AG09309 (cell line): Measurements from ENCODE around the gene ARF3.

Experiments used
- DNase-seq: peaks from one replicate; pipeline ENCODE4 v3.0.0-alpha.2; 2010; ENCODE audit warnings: low read depth
- H3K4me3 ChIP-seq: 2 replicates; pipeline ENCODE4 v1.5.1; 2011; ENCODE audit warnings: mild to moderate bottlenecking, low read depth, low read length, moderate library complexity; ENCODE audit not compliant: control insufficient read depth
- TF ChIP-seq, protein P1 (sequence below): IDR thresholded peaks from 2 replicates; pipeline ENCODE4 v1.5.1; 2011; ENCODE audit warnings: mild to moderate bottlenecking, low read depth, low read length, inconsistent platforms; ENCODE audit not compliant: insufficient read depth, control insufficient read depth; ENCODE audit errors: missing control alignments

The ARF3 gene

DNA sequence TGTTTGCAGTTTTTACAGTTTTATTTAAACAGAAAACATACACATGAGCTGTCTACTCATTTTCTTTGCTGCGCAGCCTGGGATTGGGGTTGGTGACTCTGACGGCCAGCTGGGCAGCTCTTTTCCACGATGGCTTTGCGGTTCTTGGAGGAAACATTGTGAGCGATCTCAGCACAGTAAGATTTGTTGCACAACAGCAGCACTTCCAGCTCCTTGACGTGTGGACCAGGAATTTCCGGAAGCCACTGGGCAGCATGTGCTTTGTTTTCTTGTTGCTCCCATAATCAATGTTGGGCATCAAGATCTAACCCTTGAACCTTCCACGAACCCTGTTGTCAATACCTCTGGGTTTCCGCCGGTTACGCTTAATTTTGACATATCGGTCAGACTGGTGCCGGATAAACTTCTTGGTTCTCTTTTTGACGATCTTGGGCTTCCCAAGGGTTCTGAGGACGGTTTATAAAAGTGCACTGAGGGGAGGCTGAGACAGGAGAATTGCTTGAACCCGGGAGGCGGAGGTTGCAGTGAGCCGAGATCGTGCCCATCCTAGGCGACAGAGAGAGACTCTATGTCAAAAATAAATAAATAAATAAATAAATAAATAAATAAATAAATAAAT, 53.8 kb downstream of the ARF3 start:
- no peak overlapping the region for H3K4me3 ChIP-seq
- DNase-seq = no peak
- TF ChIP-seq, protein P1, sequence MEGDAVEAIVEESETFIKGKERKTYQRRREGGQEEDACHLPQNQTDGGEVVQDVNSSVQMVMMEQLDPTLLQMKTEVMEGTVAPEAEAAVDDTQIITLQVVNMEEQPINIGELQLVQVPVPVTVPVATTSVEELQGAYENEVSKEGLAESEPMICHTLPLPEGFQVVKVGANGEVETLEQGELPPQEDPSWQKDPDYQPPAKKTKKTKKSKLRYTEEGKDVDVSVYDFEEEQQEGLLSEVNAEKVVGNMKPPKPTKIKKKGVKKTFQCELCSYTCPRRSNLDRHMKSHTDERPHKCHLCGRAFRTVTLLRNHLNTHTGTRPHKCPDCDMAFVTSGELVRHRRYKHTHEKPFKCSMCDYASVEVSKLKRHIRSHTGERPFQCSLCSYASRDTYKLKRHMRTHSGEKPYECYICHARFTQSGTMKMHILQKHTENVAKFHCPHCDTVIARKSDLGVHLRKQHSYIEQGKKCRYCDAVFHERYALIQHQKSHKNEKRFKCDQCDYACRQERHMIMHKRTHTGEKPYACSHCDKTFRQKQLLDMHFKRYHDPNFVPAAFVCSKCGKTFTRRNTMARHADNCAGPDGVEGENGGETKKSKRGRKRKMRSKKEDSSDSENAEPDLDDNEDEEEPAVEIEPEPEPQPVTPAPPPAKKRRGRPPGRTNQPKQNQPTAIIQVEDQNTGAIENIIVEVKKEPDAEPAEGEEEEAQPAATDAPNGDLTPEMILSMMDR = no peak

DNA sequence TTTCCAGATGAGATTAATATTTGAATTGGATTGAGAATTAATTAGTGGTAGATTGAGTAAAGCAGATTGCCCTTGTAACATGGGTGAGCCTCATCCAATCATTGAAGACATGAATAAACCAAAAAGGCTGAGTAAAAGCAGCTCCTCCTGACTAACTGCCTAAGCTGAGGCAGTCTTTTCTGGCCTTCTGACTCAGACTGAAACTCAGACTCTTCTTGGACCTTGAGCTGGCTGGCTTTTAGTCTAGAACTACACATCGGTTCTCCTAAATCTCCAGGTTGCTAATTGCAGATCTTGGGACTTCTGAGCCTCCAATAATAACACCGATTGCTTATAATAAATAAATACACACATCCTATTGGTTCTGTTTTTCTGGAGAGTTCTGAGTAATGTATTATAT, 56.0 kb downstream of the ARF3 start:
- TF ChIP-seq, protein P1 = no peak
- no peak for DNase-seq
- no peak overlapping the region for H3K4me3 ChIP-seq

DNA sequence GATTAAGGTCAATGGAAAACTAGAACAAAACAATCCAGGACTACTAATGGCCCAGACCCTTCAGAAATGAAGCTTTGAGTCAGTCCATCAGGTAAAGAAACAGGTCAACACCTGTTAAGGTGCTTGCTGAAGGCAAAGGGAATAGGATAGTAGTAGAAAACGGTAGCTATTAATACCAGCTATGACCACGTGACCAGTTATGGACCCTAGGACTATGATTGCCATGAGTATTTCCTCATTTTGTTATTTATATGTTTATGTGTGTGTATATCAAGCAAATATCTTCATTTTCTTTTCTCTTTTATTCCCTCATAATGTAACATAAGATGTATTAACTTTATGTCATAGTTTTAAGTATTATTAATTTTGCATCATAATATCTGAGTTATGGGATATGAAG, 57.6 kb downstream of the ARF3 start:
- TF ChIP-seq, protein P1 = no peak

DNA sequence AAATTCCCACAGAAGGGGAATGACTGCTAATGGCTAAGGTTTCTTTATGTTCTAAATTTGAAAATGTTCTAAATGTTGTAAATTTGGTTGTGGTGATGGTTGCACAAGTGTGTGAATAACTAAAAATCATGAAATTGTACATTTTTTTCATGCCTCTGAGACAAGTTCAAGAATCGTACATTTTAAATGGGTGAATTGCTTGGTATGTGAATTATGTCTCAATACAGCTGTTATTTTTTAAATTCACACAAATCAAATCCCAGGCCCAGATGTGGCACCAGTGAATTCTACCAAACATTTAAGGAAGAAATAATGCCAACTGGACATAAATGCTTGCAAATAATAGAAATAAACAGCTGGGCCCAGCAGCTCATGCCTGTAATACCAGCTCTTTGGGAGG, 63.0 kb downstream of the ARF3 start:
- no peak for DNase-seq
- TF ChIP-seq, protein P1 = no peak
- no peak overlapping the region for H3K4me3 ChIP-seq

More for the DNA sequence above, 57.6 kb downstream of the ARF3 start:
- no peak overlapping the region for H3K4me3 ChIP-seq
- no peak for DNase-seq

DNA sequence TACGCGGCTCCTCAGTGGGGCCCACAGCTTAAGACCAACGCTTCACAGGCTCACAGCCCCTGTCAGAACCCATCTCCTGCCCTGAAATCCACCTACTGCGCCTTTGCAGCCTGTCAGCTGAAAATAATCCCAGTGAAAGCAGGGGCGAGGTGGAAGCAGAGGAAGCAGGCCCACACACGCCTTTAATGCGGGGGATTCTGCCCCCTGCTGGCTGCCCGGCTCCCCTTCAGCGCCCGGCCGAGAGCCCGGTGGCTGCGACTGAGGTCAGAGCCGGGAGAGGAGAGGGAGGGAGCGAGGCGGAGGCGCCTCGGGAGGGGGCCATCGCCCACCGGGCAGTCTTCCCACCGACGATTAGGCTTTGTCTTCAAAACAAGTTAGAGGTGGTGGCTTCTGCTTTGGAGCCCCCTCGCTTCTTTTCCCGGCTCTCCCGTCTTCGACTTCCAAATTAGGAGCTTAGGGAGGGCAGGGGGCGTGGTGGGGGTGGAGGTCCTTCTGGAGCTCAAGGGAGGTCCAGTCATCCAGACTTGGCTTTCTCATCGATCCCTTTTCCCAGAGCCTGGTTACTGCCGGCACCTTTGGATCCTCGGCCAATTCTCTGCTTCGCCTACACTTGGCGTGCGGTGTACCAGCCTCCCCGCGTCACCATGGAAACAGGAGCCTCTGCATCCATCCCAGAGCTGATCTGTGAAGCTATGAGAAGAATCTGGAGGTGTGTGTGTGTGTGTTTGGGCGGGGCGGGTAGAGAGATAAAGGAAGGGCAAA, 66.4 kb downstream of the ARF3 start:
- TF ChIP-seq, protein P1 = peak; percentile 98
- H3K4me3 ChIP-seq = peak overlapping the region; percentile 41
- DNase-seq = no peak

DNA sequence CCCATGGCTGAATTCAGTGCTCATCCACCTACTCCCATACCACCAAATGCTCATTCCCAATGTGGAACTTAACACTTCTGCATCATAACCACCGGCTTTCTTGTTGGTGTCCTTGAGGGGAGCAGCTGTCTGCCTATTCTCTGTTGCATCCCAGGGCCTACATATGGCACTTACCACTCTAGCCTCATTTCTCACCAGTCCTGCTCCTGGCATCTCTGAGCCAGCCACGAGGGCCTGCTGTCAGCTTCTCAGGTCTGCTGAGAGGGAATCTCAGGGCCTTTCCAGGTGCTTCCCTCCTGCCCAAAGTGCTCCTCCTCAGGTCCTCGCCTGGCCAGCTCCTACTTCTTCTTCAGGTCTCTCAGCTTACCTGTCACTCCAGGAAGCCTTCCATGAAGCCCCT, 67.6 kb downstream of the ARF3 start:
- TF ChIP-seq, protein P1 = no peak
- H3K4me3 ChIP-seq = no peak overlapping the region
- DNase-seq = no peak
